ACC112 (cell line): ENCODE measurements around the gene NGRN.
"Not testable (repeated sequence)": the region's sequence is repeated elsewhere in the genome, so short reads cannot be mapped to it uniquely, and the experiment has no call there.

ENCODE experiments used
- H2AFZ ChIP-seq: fragments of 200-600 bp; sonication (generic); one replicate; pipeline ENCODE4 v1.6.0; 2017; ENCODE audit warnings: antibody characterized with exemption, low read length; ENCODE audit not compliant: unreplicated experiment
- H3K27ac ChIP-seq: fragments of 200-600 bp; sonication (generic); 2 replicates; pipeline ENCODE4 v1.5.1; 2014; ENCODE audit warnings: low read depth, mild to moderate bottlenecking, antibody characterized with exemption, low read length, moderate library complexity
- H3K27me3 ChIP-seq: fragments of 200-600 bp; sonication (generic); 2 replicates; pipeline ENCODE4 v1.6.1; 2014; ENCODE audit warnings: mild to moderate bottlenecking, antibody characterized with exemption, low read length, moderate library complexity, mixed read lengths; ENCODE audit not compliant: insufficient read depth
- H3K36me3 ChIP-seq: fragments of 200-600 bp; sonication (generic); 2 replicates; pipeline ENCODE4 v1.6.1; 2016; ENCODE audit warnings: mild to moderate bottlenecking, antibody characterized with exemption, low read length, moderate library complexity, mixed read lengths; ENCODE audit not compliant: insufficient read depth
- H3K4me1 ChIP-seq: fragments of 200-600 bp; sonication (generic); one replicate; pipeline ENCODE4 v1.6.1; 2016; ENCODE audit warnings: low read length, mixed read lengths; ENCODE audit not compliant: insufficient read depth, unreplicated experiment, control insufficient read depth
- H3K4me3 ChIP-seq: fragments of 200-600 bp; sonication (generic); 2 replicates; pipeline ENCODE4 v1.5.1; 2014; ENCODE audit warnings: mild to moderate bottlenecking, low read depth, low read length
- H3K79me2 ChIP-seq: fragments of 200-600 bp; sonication (generic); one replicate; pipeline ENCODE4 v1.6.0; 2016; ENCODE audit warnings: low read length; ENCODE audit not compliant: control insufficient read depth, unreplicated experiment, insufficient read depth

The NGRN gene

DNA sequence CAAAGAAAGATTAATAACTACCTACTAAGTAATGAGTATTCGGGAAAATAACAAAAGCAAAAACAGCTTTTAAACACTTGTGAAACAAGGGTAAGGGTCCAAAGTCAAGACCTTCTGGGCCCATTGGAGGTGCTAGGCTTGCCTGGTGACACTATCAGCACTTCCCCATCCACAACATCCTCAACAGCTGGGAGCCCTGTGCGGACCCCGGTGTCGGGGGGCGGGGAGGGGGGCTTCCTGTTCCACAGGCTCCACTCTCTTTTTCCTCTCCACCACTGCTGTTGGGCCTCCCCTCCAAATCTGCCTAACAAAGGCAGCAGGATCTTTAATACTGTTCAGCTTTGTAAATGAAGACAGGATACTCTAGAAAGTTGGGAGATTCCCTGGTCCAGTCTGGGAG lies 21.6 kb downstream of the NGRN start:
- H3K79me2 ChIP-seq = no peaks in the 10 kb centered on the region
- H2AFZ ChIP-seq = no peak overlapping the region
- H3K27ac ChIP-seq = no peak overlapping the region
- no peaks in the 10 kb centered on the region for H3K36me3 ChIP-seq
- no peaks in the 10 kb centered on the region for H3K4me1 ChIP-seq
- H3K4me3 ChIP-seq = 0 out of 2 replicates have a peak overlapping the region, but pooled peaks have one; percentile 22
- H3K27me3 ChIP-seq = no peaks in the 10 kb centered on the region

DNA sequence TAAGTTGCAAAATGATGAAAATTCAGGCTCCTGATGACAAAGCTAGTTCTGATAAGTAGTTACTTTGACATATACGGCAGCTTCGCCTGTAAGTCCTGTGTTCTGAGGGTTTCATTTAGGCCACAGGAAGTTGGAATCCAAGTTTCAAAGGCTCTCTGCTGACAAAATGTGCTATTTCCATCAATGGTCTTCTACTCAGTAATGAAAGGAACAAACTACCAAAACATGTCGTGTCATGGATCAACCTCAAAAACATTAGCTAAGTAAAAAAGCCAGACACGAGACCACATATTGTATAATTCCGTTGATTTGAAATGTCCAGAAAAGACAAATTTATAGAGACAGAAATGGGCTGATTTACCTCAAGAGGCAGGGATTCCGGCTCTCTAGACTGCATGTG lies 22.5 kb downstream of the NGRN start:
- Histone ChIP-seq H3K4me1 (no peaks in the 10 kb centered on the region), H3K27me3 (no peaks in the 10 kb centered on the region), H3K36me3 (no peaks in the 10 kb centered on the region), H3K4me3 (no peak overlapping the region), H2AFZ (no peak overlapping the region), H3K27ac (no peak overlapping the region), H3K79me2 (no peaks in the 10 kb centered on the region)

DNA sequence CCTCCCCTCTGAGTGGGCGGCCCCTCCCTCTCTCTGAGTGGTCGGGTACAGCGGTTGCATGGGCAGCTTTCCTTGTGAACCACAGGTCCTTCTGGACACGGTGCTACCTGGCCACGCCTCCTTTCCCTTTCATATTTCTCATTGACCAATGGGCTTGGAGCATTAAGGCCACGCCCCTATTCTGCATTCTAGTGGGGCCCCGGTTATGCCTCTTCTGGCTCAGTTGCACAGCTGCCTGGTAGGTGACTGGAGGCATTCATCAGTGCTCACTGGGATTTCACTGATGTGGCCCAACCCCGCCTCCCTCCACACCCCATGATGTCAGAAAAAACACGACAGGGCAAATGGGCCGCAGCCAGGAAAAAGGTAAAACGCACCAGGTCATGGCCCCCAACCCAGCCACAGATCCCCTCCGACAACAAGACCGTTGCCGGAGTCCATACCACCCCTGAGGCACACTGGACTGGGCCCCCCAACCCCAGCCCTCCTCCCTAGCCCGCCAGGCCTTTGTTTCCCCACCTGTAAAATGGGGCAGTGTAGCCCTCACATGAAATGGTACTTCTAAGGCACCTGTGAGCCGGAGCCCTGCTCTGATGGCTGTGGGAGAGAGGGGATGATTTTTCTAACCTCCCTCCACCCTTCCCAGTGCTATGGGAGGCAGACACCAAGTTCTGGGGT lies 26.3 kb downstream of the NGRN start:
- Histone ChIP-seq H3K36me3 (no peaks in the 10 kb centered on the region), H3K4me1 (peaks cover 6% of the 10 kb centered on the region), H2AFZ (no peak overlapping the region), H3K79me2 (no peaks in the 10 kb centered on the region), H3K27me3 (no peaks in the 10 kb centered on the region), H3K27ac (no peak overlapping the region), H3K4me3 (no peak overlapping the region)

DNA sequence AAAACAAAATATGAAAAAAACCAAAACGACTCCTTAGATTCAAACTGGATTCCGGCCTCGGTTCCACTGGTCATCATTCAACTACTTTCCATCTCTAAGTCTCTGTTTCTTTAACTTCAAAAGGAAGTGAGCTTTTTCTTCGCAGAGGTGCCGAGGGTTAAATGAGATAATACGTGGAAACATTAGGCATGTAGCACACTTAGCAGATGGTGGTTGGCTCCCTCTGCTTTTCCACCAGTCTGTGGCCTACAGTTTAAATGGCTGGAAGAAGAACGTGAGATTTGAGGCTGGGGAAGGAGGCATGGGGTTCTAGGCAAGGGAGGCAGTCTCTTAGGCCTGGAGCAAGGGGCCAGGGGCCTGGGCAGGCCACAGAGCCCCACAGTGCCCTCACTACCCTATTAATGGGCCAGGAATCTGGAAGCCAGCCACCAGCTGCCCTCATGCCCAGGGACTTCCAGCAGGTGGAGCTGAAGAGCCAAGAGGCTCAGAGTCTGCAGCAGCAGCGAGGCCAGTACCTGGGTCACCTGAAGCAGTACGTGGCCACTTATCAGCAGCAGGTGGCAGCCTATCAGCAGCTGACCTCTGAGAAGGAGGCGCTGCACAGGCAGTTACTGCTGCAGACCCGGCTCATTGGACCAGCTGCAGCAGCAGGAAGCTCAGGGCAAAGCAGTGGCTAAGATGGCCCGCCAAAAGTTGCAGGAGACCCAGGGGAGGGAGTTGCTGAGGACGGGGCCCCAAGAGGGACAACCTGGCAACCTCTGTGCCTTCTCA lies 27.8 kb downstream of the NGRN start:
- not testable (repeated sequence) for H3K27me3 ChIP-seq, H3K36me3 ChIP-seq, H3K79me2 ChIP-seq, H3K27ac ChIP-seq, H3K4me3 ChIP-seq, H3K4me1 ChIP-seq, H2AFZ ChIP-seq

DNA sequence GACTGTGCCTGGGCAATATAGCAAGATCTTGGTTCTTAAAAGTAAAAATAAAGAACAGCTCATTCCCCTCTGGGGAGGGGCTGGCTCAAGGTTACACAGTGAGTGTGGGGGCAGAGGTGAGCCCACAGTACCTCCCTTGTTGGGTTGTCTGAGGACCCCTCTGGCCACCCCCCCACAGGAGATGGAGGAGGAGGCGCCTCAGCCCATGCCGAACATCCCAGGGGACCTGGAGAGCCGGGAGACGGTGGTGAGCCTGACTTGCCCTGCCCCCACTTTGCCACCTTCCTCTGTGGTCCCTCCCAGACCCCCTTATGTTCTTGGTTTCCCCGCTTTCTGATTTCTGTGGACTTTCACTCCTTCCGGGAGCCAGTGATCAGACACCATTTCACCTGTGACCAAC lies 28.7 kb downstream of the NGRN start:
- H3K4me3 ChIP-seq = no peak overlapping the region
- peaks cover 6% of the 10 kb centered on the region for H3K4me1 ChIP-seq

DNA sequence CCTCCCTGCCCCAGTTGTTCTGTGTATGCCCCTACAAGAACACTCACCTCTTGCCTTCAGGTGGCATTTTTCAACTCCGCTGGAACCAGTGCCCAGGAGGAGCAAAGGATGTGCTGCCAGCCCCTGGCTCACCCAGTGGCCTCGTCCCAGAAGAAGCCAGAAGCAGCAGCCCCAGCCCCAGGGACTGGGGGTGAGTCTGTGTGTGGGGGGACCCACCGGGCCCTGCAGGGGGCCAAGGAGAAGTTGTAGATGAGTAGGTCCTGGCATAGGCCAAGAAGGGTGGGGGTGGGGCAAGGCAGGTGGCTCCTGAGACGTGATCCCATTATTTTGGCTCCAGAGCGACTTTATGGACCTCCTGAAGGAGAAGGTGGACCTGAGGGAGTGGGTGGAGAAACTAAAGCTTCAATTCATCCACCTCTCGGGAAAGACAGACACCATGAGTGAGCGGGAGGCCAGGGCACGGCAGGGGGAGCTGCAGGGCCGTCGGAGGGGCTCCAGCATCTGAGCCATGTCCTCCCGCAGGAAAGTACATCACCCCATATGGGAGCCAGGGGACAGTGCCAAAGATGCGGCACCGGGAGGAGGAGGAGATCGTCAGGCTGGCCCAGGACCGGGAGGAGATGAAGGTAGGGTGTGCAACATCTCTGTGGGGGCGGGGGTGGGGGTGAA lies 29.3 kb downstream of the NGRN start:
- H3K4me1 ChIP-seq = peaks cover 6% of the 10 kb centered on the region
- no peak overlapping the region for H2AFZ ChIP-seq
- H3K27ac ChIP-seq = no peak overlapping the region
- no peaks in the 10 kb centered on the region for H3K27me3 ChIP-seq
- H3K36me3 ChIP-seq = no peaks in the 10 kb centered on the region
- no peaks in the 10 kb centered on the region for H3K79me2 ChIP-seq
- H3K4me3 ChIP-seq = no peak overlapping the region

More for the DNA sequence above, 28.7 kb downstream of the NGRN start:
- no peaks in the 10 kb centered on the region for H3K27me3 ChIP-seq
- H3K79me2 ChIP-seq = no peaks in the 10 kb centered on the region
- H3K36me3 ChIP-seq = no peaks in the 10 kb centered on the region
- no peak overlapping the region for H3K27ac ChIP-seq
- H2AFZ ChIP-seq = no peak overlapping the region

DNA sequence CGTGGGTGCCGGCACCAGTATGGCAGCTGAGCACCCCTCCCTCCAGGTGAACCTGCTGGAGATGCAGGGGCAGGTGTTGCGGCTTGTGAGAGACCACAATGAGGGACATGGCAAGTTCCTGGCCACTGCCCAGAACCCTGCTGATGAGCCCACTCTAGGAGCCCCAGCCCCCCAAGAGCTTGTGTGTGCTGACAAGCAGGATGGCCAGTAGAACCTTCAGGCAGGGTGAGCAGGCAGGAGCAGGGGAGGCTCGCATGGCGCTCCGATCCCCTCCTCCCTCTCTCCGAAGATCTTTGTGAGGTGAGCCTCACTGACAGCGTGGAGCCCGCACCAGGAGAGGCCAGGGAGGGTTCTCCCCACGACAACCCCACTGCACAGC lies 29.8 kb downstream of the NGRN start:
- no peak overlapping the region for H2AFZ ChIP-seq
- H3K36me3 ChIP-seq = no peaks in the 10 kb centered on the region
- no peaks in the 10 kb centered on the region for H3K79me2 ChIP-seq
- peaks cover 6% of the 10 kb centered on the region for H3K4me1 ChIP-seq
- H3K27ac ChIP-seq = no peak overlapping the region
- no peaks in the 10 kb centered on the region for H3K27me3 ChIP-seq
- no peak overlapping the region for H3K4me3 ChIP-seq

DNA sequence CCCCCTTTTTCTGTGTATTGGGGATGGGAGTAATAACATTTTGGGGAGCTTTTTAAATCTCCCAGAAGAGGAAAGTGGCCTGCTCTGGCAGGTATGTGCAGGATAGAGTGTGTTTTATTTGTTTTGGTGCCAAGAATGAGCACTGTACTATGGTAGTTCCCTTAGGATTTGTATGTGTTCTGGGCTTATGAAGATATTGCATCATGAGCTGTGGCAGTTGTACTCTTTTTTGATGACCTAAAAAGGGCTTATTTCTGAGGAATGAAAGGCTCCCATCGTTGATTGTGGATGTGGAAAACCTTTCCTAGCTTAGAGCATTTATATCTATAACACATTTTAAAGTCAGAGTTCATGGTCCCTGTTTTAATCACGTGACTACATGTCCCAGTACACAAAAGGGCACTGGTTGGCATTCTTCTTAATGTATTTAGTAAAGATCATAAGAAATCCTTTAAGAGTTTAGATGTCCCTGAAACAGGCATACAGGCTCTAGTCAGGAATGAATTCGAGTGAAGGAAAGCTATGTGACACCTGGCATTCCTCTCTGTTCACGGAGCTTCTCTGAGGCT lies 30.9 kb downstream of the NGRN start:
- H3K27ac ChIP-seq, H3K4me1 ChIP-seq, H3K79me2 ChIP-seq, H3K36me3 ChIP-seq, H2AFZ ChIP-seq, H3K27me3 ChIP-seq, H3K4me3 ChIP-seq: not testable (repeated sequence)

DNA sequence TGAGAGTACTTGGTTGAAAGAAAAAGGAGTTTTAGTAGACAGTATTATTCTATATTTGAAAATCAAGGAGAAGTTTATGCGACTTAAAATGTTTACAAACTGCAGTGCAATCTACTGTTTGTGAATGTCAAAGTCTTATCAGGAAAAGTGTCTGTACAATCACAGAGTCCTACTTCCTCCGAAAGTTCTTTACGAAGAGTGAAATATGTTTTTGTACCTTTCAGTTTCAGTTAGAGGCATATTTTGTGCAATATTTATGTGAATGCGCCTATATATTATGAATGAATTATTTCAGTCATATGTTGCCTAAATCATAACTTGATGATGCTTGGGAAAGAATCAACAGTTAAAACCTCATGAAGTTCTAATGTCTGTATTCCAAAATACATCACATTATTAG lies 31.5 kb downstream of the NGRN start:
- H2AFZ ChIP-seq = no peak overlapping the region
- H3K27ac ChIP-seq = no peak overlapping the region
- H3K79me2 ChIP-seq = no peaks in the 10 kb centered on the region
- no peaks in the 10 kb centered on the region for H3K36me3 ChIP-seq
- no peaks in the 10 kb centered on the region for H3K27me3 ChIP-seq
- peaks cover 6% of the 10 kb centered on the region for H3K4me1 ChIP-seq
- no peak overlapping the region for H3K4me3 ChIP-seq

DNA sequence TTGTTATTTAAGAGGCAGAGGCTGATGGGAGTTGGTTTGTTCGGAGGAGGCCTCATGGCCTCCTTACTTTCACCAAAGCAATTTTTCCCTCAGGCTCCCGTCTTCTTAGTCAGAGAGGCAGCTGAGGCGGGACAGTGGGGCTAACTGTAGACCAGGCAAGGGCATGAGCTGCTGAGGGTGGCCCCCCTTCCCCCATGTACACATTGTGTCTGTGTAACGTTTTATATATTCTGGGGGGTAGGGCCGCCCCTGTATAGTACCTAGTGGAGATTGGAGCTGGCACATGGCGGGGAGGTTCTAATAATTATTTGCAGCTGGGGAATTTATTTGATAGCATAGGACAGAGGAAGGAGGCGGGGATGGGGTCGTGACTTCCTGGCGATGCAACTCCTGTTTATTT lies 35.1 kb downstream of the NGRN start:
- Histone ChIP-seq H3K79me2 (no peaks in the 10 kb centered on the region), H3K27ac (no peak overlapping the region), H2AFZ (no peak overlapping the region), H3K27me3 (no peaks in the 10 kb centered on the region), H3K4me3 (no peak overlapping the region), H3K36me3 (no peaks in the 10 kb centered on the region), H3K4me1 (peaks cover 6% of the 10 kb centered on the region)
